H9 (cell line): ENCODE data around the gene CFAP410. TPM values are rescaled to one million over a fixed set of nuclear protein-coding genes. Genes with fewer than 3 reads are reported as not detected.

Experiments used
- DNase-seq: peaks from one replicate; pipeline ENCODE4 v3.0.0-alpha.2; 2017
- H2AFZ ChIP-seq: one replicate; pipeline ENCODE4 v1.6.1; 2013; ENCODE audit warnings: mild to moderate bottlenecking, low read length, control low read depth, moderate library complexity
- H2AK5ac ChIP-seq: 2 replicates; pipeline ENCODE4 v1.6.1; 2013; ENCODE audit warnings: low read length, control low read depth, mixed read lengths; ENCODE audit not compliant: insufficient read length
- H2BK120ac ChIP-seq: one replicate; pipeline ENCODE4 v1.6.1; 2013; ENCODE audit warnings: low read depth, mild to moderate bottlenecking, low read length, control low read depth, inconsistent platforms; ENCODE audit not compliant: poor library complexity, severe bottlenecking
- H2BK12ac ChIP-seq: 2 replicates; pipeline ENCODE4 v1.6.1; 2013; ENCODE audit warnings: low read length, control low read depth, mixed read lengths, low read depth; ENCODE audit not compliant: insufficient read length
- H2BK15ac ChIP-seq: 2 replicates; pipeline ENCODE4 v1.6.1; 2013; ENCODE audit warnings: low read depth, low read length, control low read depth
- H2BK20ac ChIP-seq: one replicate; pipeline ENCODE4 v1.6.1; 2013; ENCODE audit warnings: low read depth, mild to moderate bottlenecking, low read length, control low read depth, inconsistent platforms; ENCODE audit not compliant: poor library complexity, severe bottlenecking
- H2BK5ac ChIP-seq: 2 replicates; pipeline ENCODE4 v1.6.1; 2013; ENCODE audit warnings: low read length, control low read depth, mixed read lengths; ENCODE audit not compliant: insufficient read length
- H3K14ac ChIP-seq: 2 replicates; pipeline ENCODE4 v1.6.1; 2013; ENCODE audit warnings: low read length, control low read depth; ENCODE audit not compliant: insufficient read depth
- H3K18ac ChIP-seq: 2 replicates; pipeline ENCODE4 v1.6.1; 2013; ENCODE audit warnings: low read depth, mild to moderate bottlenecking, mixed read lengths, low read length, control low read depth; ENCODE audit not compliant: insufficient read length
- H3K23ac ChIP-seq: 2 replicates; pipeline ENCODE4 v1.6.1; 2013; ENCODE audit warnings: low read length, control low read depth, mixed read lengths, low read depth; ENCODE audit not compliant: insufficient read length
- H3K23me2 ChIP-seq: 2 replicates; pipeline ENCODE4 v1.6.1; 2013; ENCODE audit warnings: low read depth, mild to moderate bottlenecking, mixed read lengths, low read length, control low read depth; ENCODE audit not compliant: insufficient read length, poor library complexity, severe bottlenecking
- H3K27ac ChIP-seq: 2 replicates; pipeline ENCODE4 v1.5.1; 2013; ENCODE audit warnings: low read length, control low read depth, mixed read lengths, low read depth; ENCODE audit not compliant: insufficient read length
- H3K27me3 ChIP-seq: 2 replicates; pipeline ENCODE4 v1.6.1; 2013; ENCODE audit warnings: low read length, control low read depth, inconsistent platforms; ENCODE audit not compliant: insufficient read depth
- H3K4ac ChIP-seq: 2 replicates; pipeline ENCODE4 v1.6.1; 2013; ENCODE audit warnings: low read depth, mild to moderate bottlenecking, control low read depth, inconsistent platforms, low read length, moderate library complexity
- H3K4me1 ChIP-seq: 2 replicates; pipeline ENCODE4 v1.6.1; 2013; ENCODE audit warnings: low read length, control low read depth, inconsistent platforms; ENCODE audit not compliant: insufficient read depth
- H3K4me2 ChIP-seq: 2 replicates; pipeline ENCODE4 v1.6.1; 2013; ENCODE audit warnings: low read length, control low read depth, mixed read lengths; ENCODE audit not compliant: insufficient read length, insufficient read depth
- H3K56ac ChIP-seq: 2 replicates; pipeline ENCODE4 v1.6.1; 2013; ENCODE audit warnings: low read depth, mild to moderate bottlenecking, mixed read lengths, low read length, control low read depth; ENCODE audit not compliant: insufficient read length
- H3K79me1 ChIP-seq: 2 replicates; pipeline ENCODE4 v1.6.1; 2013; ENCODE audit warnings: low read depth, mild to moderate bottlenecking, moderate library complexity, low read length, control low read depth, inconsistent platforms; ENCODE audit not compliant: insufficient read depth, poor library complexity, severe bottlenecking
- H3K79me2 ChIP-seq: 2 replicates; pipeline ENCODE4 v1.6.1; 2013; ENCODE audit warnings: low read length, control low read depth, inconsistent platforms; ENCODE audit not compliant: insufficient read depth
- H3K9ac ChIP-seq: 2 replicates; pipeline ENCODE4 v1.6.1; 2013; ENCODE audit warnings: low read length, control low read depth, mixed read lengths; ENCODE audit not compliant: insufficient read length; ENCODE audit errors: extremely low read depth
- H3K9me3 ChIP-seq: one replicate; pipeline ENCODE4 v1.6.1; 2013; ENCODE audit warnings: low read depth, low read length, inconsistent platforms; ENCODE audit not compliant: control insufficient read depth
- H3T11ph ChIP-seq: one replicate; pipeline ENCODE4 v1.6.1; 2013; ENCODE audit warnings: mild to moderate bottlenecking, low read length, control low read depth, inconsistent platforms
- H4K20me1 ChIP-seq: one replicate; pipeline ENCODE4 v1.6.1; 2013; ENCODE audit not compliant: control insufficient read depth, insufficient read length, insufficient read depth
- H4K5ac ChIP-seq: 2 replicates; pipeline ENCODE4 v1.6.1; 2013; ENCODE audit warnings: low read depth, mild to moderate bottlenecking, mixed read lengths, low read length, control low read depth; ENCODE audit not compliant: insufficient read length
- H4K8ac ChIP-seq: replicated peaks from 2 replicates; pipeline ENCODE4 v1.6.1; 2013; ENCODE audit warnings: low read length, control low read depth, mixed read lengths, low read depth; ENCODE audit not compliant: insufficient read length
- H4K91ac ChIP-seq: 2 replicates; pipeline ENCODE4 v1.6.1; 2013; ENCODE audit warnings: low read depth, mild to moderate bottlenecking, moderate library complexity, mixed read lengths, low read length, control low read depth; ENCODE audit not compliant: insufficient read length
- H3K27ac Mint-ChIP-seq, 3 experiments: 2 replicates in 2 of 3; 3 replicates in 1 of 3; pipeline ENCODE4 v1.8.0; 2020 to 2021; ENCODE audit warnings: mixed read lengths in 3 of 3, mild to moderate bottlenecking in 1 of 3, moderate library complexity in 1 of 3
- H3K27me3 Mint-ChIP-seq: 2 replicates; pipeline ENCODE4 v1.8.0; 2021; ENCODE audit warnings: low read depth, mild to moderate bottlenecking, moderate library complexity, mixed read lengths
- H3K36me3 Mint-ChIP-seq, 3 experiments: 2 replicates in 2 of 3; 3 replicates in 1 of 3; pipeline ENCODE4 v1.8.0; 2020 to 2021; ENCODE audit warnings: low read depth in 3 of 3, mixed read lengths in 3 of 3; ENCODE audit not compliant: insufficient read depth in 1 of 3
- H3K4me1 Mint-ChIP-seq, 2 experiments: 2 replicates each; pipeline ENCODE4 v1.8.0; 2020; ENCODE audit warnings: mixed read lengths in 2 of 2
- H3K4me3 Mint-ChIP-seq, 2 experiments: 2 replicates in 1 of 2; 3 replicates in 1 of 2; pipeline ENCODE4 v1.8.0; 2020 to 2021; ENCODE audit warnings: mild to moderate bottlenecking in 2 of 2, mixed read lengths in 2 of 2, moderate library complexity in 1 of 2
- H3K9me3 Mint-ChIP-seq, 2 experiments: 2 replicates in 1 of 2; 3 replicates in 1 of 2; pipeline ENCODE4 v1.8.0; 2020; ENCODE audit warnings: mild to moderate bottlenecking in 2 of 2, mixed read lengths in 2 of 2, moderate library complexity in 1 of 2
- CTCF ChIP-seq: fragments of 200-600 bp; sonication (generic); conservative IDR thresholded peaks from 3 replicates; pipeline ENCODE4 v1.8.0; 2021; ENCODE audit warnings: antibody characterized with exemption, mild to moderate bottlenecking
- WGBS: extraction: QIAGEN DNeasy Blood & Tissue Kit; methylation state at CpG from one replicate; pipeline ENCODE4 v1.1.7; 2013; ENCODE audit warnings: missing lambda C conversion rate, low lambda C conversion rate, mixed read lengths; ENCODE audit not compliant: insufficient read length; ENCODE audit errors: extremely low coverage; 5-methylcytosine and 5-hydroxymethylcytosine counted together
- total RNA-seq: library from RNA; stranded (reverse); gene quantifications from 2 replicates; pipeline ENCODE4 v1.2.1, GENCODE V29; 2021

CFAP410 gene
- total RNA-seq, 1 experiment from 2014 or later = 17.0 TPM

GRCh38 chr21:44296916-44297315 lies 42.3 kb downstream of the CFAP410 start:
- Mint-ChIP-seq H3K4me3 (no peak overlapping the region), H3K36me3 (no peaks in the 10 kb centered on the region), H3K27ac (no peak overlapping the region; a peak in 1 of 7 replicates), H3K4me1 (peaks cover 7 to 17% of the 10 kb centered on the region in 2 experiments), H3K27me3 (peaks cover 11% of the 10 kb centered on the region), H3K9me3 (no peaks in the 10 kb centered on the region)
- Histone ChIP-seq H3K27me3 (no peaks in the 10 kb centered on the region), H3K9me3 (no peaks in the 10 kb centered on the region), H4K91ac (no peak overlapping the region), H3K4me2 (no peak overlapping the region), H4K8ac (no peak overlapping the region), H2BK15ac (no peak overlapping the region), H3K79me2 (no peaks in the 10 kb centered on the region), H3K4me1 (no peaks in the 10 kb centered on the region; the same call in 1 of the 2 replicates), H3K4ac (no peak overlapping the region), H3K9ac (no peak overlapping the region), H3K23me2 (peaks cover 5% of the 10 kb centered on the region), H3K56ac (no peak overlapping the region), H2BK12ac (no peak overlapping the region), H4K5ac (no peak overlapping the region), H2BK120ac (no peak overlapping the region), H3K23ac (no peak overlapping the region), H2BK5ac (no peak overlapping the region), H3K79me1 (no peaks in the 10 kb centered on the region), H2AK5ac (no peak overlapping the region), H2BK20ac (no peak overlapping the region), H4K20me1 (no peaks in the 10 kb centered on the region), H2AFZ (no peak overlapping the region), H3K18ac (no peak overlapping the region), H3K27ac (no peak overlapping the region), H3K14ac (no peak overlapping the region), H3T11ph (no peak overlapping the region)
- no peak for DNase-seq
- no peak for TF ChIP-seq CTCF
- no CpG with 5 or more reads among the region's 13 CpGs for WGBS
